Stimulated activated CD8-positive, alpha-beta memory T cell treated with anti-CD3 and anti-CD28 coated beads, Interleukin-15, amount 100 ng/mL, for 24 hours (primary cell): ENCODE results near the gene OR52H1.
"Not testable (repeated sequence)": the region's sequence is repeated elsewhere in the genome, so short reads cannot be mapped to it uniquely, and the experiment has no call there.

Experiments used
- DNase-seq: peaks from one replicate; pipeline ENCODE4 v3.0.0-alpha.2; 2020; ENCODE audit warnings: low read depth

OR52H1 gene

GRCh38 chr11:5548440-5548839, at the start of gene OR52H1:
OR52H1 (minus strand) TSS chr11:5548540; CDS start chr11:5545505, 3,035 bp downstream.
- DNase-seq = no peak

GRCh38 chr11:5597953-5598352, 49.6 kb upstream of the OR52H1 start:
- no peak for DNase-seq

DNA sequence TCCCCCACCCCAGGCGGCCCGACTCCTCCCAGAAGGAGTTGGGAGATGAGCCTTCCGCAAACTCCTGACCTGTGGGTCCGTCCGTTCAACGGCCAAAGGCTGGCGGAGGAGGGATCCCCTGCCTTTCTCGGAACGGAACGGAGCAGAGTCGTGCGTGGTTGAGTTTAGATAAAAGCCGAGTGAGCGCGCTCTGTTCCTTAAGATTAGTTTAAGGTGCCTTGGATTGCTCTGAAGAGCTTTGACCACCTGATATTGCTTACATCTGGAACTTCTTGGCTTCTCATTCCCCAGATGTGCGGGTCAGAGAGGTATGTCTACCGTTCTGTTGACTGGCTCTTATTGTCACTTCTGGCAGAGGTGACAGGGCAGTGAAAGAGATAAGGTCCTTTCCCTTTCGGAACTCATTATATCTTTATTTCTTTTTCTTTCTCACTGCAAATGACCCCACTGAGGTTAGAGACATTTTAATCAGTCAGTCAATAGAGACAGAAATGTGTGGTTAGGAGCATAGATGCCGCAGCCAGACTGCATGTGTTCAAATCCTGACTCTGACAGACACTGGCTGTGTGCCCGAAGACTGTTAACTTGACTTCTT, 48.4 kb upstream of the OR52H1 start, which contains the start of gene TRIM6:
Gene TRIM6, plus strand, starts transcription at position 31 of the 595 bp plus-strand sequence. Its CDS starts 261 bp downstream, at position 292.
- DNase-seq = no peak

DNA sequence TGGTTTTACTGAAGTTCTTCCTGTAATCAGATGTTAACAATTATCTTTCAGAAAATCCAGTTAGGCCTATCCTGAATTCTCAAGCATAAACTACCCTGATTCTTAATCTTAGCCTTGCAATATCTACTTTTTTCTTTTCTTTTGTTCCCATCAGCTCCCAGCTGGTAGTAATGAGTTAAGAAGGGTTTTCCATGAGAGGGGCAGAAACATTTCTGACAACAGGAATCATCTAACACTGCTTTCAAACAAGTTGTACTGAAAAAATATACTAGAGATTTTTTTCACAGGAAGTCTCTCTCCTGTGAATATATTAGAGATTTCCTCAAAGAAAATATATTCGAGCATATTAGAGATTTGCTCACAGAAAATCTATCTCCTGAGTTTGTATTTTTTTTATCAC, 44.8 kb upstream of the OR52H1 start:
- DNase-seq = no peak

GRCh38 chr11:5592615-5593014, 44.3 kb upstream of the OR52H1 start:
- no peak for DNase-seq

DNA sequence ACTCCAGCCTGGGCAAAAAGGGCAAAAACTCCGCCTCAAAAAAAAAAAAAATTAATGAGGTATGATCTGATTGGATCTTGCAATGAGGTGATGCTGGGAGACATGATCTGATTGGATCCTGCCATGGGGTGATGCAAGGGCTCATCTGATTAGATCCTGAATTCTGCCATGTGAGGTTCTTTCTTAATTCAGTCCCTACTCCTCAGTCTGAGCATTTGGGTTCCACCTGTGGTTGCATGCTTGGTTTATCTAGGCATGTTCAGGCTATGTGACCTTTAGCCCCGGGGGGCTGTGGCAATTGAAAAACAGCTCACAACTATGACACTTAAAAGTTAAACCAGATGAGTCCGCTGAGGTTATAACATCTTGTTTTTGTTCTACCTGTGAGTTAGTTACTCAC, 43.3 kb upstream of the OR52H1 start:
- DNase-seq = no peak

GRCh38 chr11:5589906-5590305, 41.6 kb upstream of the OR52H1 start:
- DNase-seq = not testable (repeated sequence)

GRCh38 chr11:5584458-5584857, 36.1 kb upstream of the OR52H1 start:
- DNase-seq = not testable (repeated sequence)

- no peak for DNase-seq
These were observed 32.7 kb upstream of the OR52H1 start for GRCh38 chr11:5581014-5581413.

DNA sequence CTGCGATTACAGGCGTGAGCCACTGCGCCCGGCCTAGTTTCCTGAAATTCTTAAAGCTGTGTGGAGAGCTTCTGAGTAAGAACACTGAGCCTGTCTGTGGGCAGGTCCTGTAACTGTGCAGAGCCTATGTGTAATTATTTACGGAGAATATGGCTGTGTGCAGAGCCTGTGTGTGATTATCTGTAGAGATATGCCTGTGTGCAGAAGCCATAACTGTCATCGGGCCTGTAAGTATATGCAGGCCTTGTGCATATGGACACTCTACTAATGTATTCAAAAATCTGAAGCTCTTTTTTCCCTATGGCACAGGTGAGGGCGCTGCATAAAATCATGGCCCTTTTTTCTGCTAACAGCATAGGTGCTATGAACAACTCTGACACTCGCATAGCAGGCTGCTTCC, 32.2 kb upstream of the OR52H1 start, which contains the start of gene OR52B6:
Gene OR52B6, plus strand, starts transcription at position 301 of the 400 bp plus-strand sequence. Its CDS starts 0 bp downstream, at position 301.
- no peak for DNase-seq

GRCh38 chr11:5577101-5577500, 28.8 kb upstream of the OR52H1 start:
- DNase-seq = no peak

DNA sequence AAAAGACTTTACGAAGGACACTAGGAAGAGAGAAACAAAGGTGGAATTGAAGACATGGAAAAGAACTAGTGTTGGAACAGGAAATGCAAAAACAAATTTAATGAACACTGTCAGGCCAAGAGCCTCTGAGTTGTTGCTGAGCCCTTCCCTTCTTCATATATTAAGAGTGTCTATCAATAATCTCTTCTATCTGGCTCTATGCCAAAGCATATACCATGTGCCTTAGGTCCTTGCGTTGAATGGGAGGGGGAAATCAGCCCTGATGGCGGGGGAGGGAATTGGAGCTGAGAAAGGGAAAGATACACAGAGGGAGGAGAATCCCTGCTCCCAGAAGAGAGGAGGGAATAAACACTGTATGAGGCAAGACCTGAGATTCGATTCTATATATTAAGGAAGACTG, 26.8 kb upstream of the OR52H1 start:
- no peak for DNase-seq

- no peak for DNase-seq
These were observed 26.3 kb upstream of the OR52H1 start for GRCh38 chr11:5574654-5575053.

DNA sequence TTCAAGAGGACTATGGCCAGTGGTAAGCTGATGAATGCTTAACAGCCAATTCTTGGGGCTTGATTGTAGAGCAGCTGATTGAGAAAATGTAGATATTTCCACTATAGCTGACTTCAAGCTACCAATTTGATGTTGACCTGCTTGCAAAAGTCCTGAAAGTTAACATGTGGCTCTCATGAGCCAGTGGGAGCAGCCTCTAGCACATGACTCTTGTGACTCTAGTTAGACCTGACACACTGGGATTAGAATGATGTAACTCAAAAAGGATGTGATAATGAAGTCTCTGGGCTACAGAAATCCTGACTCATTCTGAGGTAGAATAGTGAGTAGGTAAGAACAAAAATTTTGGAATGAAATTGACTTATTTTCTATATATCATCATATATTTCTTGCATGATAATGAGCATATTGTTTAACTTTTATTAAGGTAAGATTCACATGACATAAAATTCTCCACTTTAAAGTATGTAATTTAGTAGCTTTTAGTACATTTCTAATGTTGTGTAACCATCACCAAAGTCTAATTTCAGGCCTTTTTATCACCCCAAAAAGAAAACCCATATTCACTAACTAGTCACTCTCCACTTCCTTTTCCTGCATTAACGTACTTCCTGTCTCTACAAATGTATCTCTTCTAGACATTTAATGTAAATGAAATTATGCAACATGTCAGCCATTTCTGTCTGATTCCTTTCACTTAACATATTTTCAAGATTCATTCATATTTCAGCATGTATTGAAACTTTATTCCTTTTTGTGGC, 16.1 kb upstream of the OR52H1 start:
- DNase-seq = no peak

DNA sequence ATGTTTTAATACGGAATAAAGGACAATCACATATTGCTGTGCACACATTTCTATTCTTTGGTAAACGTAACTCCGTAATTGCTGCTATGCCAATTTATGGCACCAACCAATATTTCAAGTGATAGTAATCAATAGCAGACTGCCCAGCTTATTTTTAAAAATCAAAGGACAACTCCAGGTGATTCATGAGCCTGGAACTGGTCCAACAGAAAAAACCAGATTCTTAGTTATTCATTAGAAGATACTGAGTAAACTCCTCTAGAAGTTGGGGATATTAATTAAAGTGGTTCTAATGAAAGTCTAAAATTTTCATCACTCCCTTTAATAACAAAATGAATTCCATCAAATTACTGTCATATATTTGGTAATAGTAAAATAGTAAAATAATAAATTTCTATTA, 9.4 kb upstream of the OR52H1 start:
- no peak for DNase-seq

- DNase-seq = no peak
These were observed 8.4 kb upstream of the OR52H1 start for GRCh38 chr11:5556596-5557188.

DNA sequence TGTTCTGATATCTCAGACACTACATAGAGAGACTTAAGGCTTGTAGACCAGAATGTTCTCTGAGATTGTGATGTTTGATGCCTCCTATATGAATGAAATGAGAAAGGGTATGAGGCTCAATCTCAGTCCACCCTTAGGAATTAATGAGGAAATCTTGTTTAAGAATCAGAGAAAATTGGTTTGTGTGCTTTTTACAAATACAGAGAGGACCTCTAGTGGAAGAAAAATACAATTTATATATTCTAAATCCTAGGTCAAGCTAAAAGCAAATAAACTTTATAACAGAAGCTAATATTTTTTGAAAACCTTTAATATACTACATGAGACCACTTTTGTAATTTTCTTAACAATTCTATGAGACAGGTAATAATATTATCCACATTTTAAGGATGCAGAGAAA, 5.0 kb upstream of the OR52H1 start:
- DNase-seq = no peak

DNA sequence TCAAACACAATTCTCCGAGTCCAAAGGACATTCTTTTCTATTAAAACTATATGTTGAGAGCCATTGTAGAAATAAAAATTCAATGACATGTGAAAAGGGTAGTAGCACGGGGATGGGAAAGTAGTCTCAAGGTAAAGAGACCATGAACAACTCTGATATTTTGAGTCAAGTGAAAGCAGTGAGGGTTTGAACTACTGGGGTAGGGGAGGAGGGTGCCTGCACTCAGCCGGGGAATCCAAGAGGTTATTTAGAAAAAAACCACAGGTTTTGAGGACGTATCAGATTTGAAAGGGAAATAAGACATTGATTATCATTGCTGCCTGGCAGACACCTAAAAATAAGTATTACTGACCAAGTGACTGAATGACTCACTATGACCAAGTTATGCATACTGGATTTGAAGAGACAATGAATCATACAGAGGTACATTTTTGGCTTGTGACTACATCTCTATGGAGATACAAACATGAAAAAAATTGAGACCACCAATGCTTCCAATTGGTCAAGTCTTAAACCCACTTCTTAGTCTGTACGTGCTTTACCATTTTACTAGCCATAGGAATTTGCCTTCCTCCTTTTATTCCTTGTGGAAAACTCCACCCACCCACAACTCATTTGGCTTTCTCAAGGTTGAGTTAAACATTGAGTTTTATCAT, 2.2 kb upstream of the OR52H1 start:
- DNase-seq = no peak

DNA sequence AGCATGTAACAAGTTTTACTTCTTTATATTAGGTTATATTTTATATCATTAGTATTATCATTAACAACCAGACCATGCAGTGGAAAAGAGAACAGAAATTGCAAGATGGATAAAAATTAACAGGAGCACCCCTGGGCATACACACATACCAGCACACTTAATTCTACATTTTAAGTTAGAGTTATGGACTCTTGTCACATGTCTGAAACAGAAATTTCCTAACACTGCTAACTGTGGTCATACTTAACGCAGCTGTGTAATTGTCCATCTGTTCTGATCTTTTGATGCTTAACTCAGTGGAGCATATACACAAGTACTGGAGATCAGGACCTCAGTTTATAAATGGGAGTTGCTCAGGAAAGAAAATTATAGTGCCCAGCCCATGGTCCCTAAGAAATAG, 358 bp downstream of the OR52H1 start:
- no peak for DNase-seq

GRCh38 chr11:5546457-5546856, 1.9 kb downstream of the OR52H1 start:
- no peak for DNase-seq

GRCh38 chr11:5541427-5541826, 6.9 kb downstream of the OR52H1 start:
- no peak for DNase-seq

- DNase-seq = no peak
These were observed 11.9 kb downstream of the OR52H1 start for GRCh38 chr11:5536482-5536881.

DNA sequence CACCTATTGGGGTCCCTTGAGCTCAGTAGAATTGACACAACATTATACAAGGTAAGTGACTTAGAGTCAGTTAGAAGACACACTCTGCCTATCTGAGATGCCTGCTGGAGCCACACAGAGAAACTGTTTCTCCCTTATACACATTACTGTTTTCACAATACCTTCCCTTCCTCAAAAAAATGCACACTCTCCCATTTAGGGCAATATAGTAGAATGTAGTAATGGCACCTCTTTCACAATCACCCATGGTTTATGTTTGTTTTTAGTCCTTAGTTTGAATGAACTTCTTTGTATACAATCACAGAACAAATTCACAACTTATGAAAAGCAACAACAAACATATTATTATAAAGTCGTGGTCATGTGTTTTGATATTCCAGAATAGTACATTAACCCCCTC, 14.3 kb downstream of the OR52H1 start:
- no peak for DNase-seq
